Endothelial cell (in vitro differentiated cells): Measurements from ENCODE around the gene NPHP4. TPM values are rescaled to one million over a fixed set of nuclear protein-coding genes. Genes with fewer than 3 reads are reported as not detected.

Experiments used
- DNase-seq: peaks from one replicate; pipeline ENCODE4 v3.0.0; 2021; ENCODE audit warnings: low spot score
- H3K27ac Mint-ChIP-seq: one replicate; pipeline ENCODE4 v1.8.0; 2021; ENCODE audit warnings: mixed read lengths, inconsistent platforms; ENCODE audit not compliant: unreplicated experiment
- H3K27me3 Mint-ChIP-seq: one replicate; pipeline ENCODE4 v1.8.0; 2021; ENCODE audit warnings: mild to moderate bottlenecking, moderate library complexity, mixed read lengths, inconsistent platforms; ENCODE audit not compliant: unreplicated experiment
- H3K36me3 Mint-ChIP-seq: one replicate; pipeline ENCODE4 v1.8.0; 2021; ENCODE audit warnings: mild to moderate bottlenecking, low read depth, mixed read lengths, inconsistent platforms; ENCODE audit not compliant: unreplicated experiment
- H3K4me1 Mint-ChIP-seq: one replicate; pipeline ENCODE4 v1.8.0; 2021; ENCODE audit warnings: mild to moderate bottlenecking, mixed read lengths, inconsistent platforms; ENCODE audit not compliant: unreplicated experiment
- H3K4me3 Mint-ChIP-seq: one replicate; pipeline ENCODE4 v1.8.0; 2021; ENCODE audit warnings: mild to moderate bottlenecking, mixed read lengths, inconsistent platforms; ENCODE audit not compliant: unreplicated experiment
- H3K9me3 Mint-ChIP-seq: one replicate; pipeline ENCODE4 v1.8.0; 2021; ENCODE audit warnings: mixed read lengths, inconsistent platforms; ENCODE audit not compliant: unreplicated experiment
- total RNA-seq: library from RNA; stranded (reverse); fragmentation: NEBNext Ultra II Directional; extraction: Animal tissue kit (Norgen Biotek cat#: 25700); gene quantifications from one replicate; pipeline ENCODE4 v1.2.1, GENCODE V29; 2021; ENCODE audit not compliant: unreplicated experiment
- TF ChIP-seq, protein P1 (sequence below): fragments of 200-600 bp; sonication (generic); IDR thresholded peaks from one replicate; pipeline ENCODE4 v1.5.0; 2021; ENCODE audit warnings: antibody characterized with exemption; ENCODE audit not compliant: unreplicated experiment

NPHP4 gene
- total RNA-seq, 1 donor from 2014 or later = 15.3 TPM

DNA sequence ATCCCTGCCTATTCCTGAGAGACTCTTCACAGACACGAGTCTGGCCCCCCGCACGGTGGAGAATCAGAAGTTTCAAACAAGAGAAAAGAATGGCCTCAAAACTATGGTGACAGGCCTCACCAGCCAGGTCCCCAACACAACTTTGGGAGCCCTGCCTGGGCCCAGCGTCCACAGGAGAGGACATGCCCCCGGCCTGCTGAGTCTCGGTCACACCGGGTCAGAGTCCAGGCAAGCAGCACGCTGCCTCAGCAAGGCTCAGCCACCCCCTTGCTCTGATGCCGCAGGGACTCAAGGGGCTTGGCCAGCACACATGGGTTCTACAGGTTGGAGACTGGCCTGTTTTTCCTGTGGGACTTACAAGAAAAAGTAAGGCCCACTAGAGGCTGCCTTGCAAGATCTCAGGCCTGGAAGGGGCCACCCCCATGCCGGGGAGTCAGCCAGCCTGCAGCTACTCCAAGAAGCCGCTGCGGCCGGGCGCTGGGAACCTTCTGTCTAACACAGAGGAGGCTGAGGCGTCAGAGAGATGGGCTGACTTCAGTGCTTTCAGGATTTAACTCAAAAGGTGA is 116.8 kb downstream of the NPHP4 start:
- Mint-ChIP-seq H3K27me3 (peaks cover 4% of the 10 kb centered on the region), H3K27ac (no peak overlapping the region), H3K36me3 (peaks cover 26% of the 10 kb centered on the region), H3K9me3 (no peaks in the 10 kb centered on the region), H3K4me1 (no peaks in the 10 kb centered on the region), H3K4me3 (no peak overlapping the region)
- TF ChIP-seq, protein P1, sequence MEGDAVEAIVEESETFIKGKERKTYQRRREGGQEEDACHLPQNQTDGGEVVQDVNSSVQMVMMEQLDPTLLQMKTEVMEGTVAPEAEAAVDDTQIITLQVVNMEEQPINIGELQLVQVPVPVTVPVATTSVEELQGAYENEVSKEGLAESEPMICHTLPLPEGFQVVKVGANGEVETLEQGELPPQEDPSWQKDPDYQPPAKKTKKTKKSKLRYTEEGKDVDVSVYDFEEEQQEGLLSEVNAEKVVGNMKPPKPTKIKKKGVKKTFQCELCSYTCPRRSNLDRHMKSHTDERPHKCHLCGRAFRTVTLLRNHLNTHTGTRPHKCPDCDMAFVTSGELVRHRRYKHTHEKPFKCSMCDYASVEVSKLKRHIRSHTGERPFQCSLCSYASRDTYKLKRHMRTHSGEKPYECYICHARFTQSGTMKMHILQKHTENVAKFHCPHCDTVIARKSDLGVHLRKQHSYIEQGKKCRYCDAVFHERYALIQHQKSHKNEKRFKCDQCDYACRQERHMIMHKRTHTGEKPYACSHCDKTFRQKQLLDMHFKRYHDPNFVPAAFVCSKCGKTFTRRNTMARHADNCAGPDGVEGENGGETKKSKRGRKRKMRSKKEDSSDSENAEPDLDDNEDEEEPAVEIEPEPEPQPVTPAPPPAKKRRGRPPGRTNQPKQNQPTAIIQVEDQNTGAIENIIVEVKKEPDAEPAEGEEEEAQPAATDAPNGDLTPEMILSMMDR = no peak
- DNase-seq = no peak

DNA sequence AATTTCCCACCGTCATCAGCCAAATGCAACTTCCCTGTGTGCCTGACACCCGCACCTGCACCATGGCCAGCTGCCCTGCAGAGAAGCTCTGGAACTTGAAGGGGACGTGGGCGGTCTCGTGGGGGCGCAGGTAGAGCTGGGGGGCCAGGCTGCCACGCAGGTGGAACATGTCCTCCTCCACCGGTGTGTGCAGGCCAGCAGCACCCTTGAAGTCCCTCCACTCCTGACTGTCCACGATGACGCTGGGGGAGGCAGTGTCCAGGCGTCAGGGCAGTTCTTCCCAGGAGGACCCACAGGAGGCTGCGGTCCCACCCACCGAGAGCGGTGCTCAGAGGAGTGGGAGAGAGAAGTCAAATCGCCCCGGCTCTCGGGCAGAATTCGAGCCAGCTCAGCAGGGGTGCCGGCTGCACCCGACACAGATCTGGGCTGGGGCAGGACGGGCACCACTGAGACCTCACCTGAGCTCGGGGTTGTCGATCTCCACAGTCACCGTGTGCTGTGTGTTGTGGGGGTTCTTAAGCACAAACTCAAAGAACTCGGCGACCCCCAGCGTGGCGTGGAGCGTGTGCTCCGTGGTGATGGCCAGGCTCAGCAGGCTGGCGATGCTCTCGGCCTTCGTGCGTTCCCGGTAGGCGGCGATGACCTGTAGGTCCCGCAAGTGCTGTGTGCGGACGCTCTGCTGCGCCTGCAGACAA is 117.7 kb downstream of the NPHP4 start:
- H3K9me3 Mint-ChIP-seq = no peaks in the 10 kb centered on the region
- TF ChIP-seq, protein P1 = no peak
- peaks cover 17% of the 10 kb centered on the region for H3K36me3 Mint-ChIP-seq
- DNase-seq = no peak
- H3K27ac Mint-ChIP-seq = no peak overlapping the region
- H3K4me1 Mint-ChIP-seq = no peaks in the 10 kb centered on the region
- H3K27me3 Mint-ChIP-seq = peaks cover 3% of the 10 kb centered on the region
- no peak overlapping the region for H3K4me3 Mint-ChIP-seq

DNA sequence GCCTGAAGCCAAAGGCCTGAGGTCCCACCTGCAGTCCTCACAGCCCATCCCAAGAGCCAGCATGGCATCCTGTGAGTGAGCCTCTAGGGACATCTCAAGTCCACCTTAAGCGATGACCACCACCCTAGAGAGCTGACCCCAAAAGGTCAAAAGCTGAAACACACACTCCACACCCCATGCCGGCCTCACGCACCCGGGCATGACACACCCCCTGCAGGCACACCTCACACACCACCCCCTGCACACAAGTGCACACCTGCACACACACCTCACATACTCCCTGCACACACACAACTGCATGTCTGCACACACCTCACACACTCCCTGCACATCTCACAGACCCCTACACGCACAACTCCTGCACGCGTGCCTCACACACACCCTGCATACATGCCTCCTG is 118.7 kb downstream of the NPHP4 start:
- Mint-ChIP-seq H3K4me1 (no peaks in the 10 kb centered on the region), H3K27ac (no peak overlapping the region), H3K4me3 (no peak overlapping the region), H3K27me3 (peaks cover 9% of the 10 kb centered on the region), H3K36me3 (peaks cover 19% of the 10 kb centered on the region), H3K9me3 (no peaks in the 10 kb centered on the region)
- TF ChIP-seq, protein P1 = no peak
- no peak for DNase-seq

DNA sequence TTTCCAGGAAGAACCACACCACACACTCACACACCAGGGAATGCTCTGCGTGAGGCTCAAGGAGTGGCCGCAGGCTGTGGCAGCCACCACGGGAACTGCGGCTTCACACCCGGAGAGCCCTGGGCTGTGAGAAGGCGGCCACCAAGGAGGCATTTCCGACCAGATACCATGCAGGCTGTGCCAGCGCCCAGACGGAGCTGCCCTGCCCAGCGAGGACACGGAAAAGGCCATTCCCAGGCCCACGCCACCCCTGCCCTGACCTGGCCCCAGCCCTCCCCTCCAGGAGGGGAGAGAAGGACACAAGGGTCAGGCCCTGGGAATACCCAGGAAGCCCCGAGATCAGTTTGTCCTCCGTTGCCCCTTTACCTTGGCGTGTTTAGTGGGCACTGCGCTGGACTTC is 119.3 kb downstream of the NPHP4 start:
- peaks cover 13% of the 10 kb centered on the region for H3K27me3 Mint-ChIP-seq
- no peak overlapping the region for H3K4me3 Mint-ChIP-seq
- H3K4me1 Mint-ChIP-seq = no peaks in the 10 kb centered on the region

More for the DNA sequence above, 119.3 kb downstream of the NPHP4 start:
- Mint-ChIP-seq H3K27ac (no peak overlapping the region), H3K36me3 (peaks cover 19% of the 10 kb centered on the region), H3K9me3 (no peaks in the 10 kb centered on the region)
- TF ChIP-seq, protein P1 = no peak
- no peak for DNase-seq
